Prostate gland (tissue), 2 donors: ENCODE measurements around the gene DYNLRB1.

Experiments used
- POLR2A ChIP-seq: fragments of 450-650 bp; IDR thresholded peaks from one replicate; pipeline ENCODE4 v1.6.1; 2016; ENCODE audit warnings: antibody characterized with exemption, mild to moderate bottlenecking
- POLR2AphosphoS5 ChIP-seq: sonication (generic); formaldehyde crosslinking; IDR thresholded peaks from one replicate; pipeline ENCODE4 v1.6.1; 2017; ENCODE audit warnings: antibody characterized with exemption
- TF ChIP-seq, protein P1 (sequence below), 4 experiments: fragments of 200-600 bp in 2 of 4; fragments of 450-650 bp in 2 of 4; sonication (generic) in 2 of 4; IDR thresholded peaks; 1 replicate in 3 of 4; 2 replicates in 1 of 4; pipeline ENCODE4 v1.5.1; 2016 to 2019; ENCODE audit warnings: antibody characterized with exemption in 4 of 4, mild to moderate bottlenecking in 2 of 4, moderate library complexity in 2 of 4

DNA sequence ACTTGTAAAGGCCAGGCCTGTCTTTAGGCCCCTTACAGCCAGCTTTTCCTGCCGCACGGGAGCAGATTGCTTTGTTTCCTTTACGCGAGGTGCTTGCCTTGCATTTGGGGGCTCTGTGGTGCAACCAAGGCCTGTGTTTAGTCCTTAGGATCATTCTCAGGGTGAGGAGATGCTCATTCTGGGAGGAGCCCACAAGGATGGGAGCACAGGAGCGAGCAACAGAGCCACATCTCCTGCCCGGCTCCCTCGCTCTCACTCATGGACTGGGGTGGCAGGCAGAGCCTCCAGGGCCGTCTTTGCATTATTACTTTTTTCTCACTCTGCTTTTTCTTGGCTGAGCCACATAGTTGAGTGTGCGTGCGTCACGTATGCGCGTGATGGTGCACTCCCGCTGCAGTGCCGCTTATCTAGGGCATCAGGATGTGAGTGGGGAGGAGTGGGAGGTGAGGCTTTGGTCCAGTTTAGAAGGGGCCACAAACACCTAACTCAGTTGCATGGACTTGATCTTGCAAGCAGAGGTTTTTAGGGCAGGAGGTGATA lies 19.1 kb downstream of the DYNLRB1 start:
- TF ChIP-seq, protein P1, sequence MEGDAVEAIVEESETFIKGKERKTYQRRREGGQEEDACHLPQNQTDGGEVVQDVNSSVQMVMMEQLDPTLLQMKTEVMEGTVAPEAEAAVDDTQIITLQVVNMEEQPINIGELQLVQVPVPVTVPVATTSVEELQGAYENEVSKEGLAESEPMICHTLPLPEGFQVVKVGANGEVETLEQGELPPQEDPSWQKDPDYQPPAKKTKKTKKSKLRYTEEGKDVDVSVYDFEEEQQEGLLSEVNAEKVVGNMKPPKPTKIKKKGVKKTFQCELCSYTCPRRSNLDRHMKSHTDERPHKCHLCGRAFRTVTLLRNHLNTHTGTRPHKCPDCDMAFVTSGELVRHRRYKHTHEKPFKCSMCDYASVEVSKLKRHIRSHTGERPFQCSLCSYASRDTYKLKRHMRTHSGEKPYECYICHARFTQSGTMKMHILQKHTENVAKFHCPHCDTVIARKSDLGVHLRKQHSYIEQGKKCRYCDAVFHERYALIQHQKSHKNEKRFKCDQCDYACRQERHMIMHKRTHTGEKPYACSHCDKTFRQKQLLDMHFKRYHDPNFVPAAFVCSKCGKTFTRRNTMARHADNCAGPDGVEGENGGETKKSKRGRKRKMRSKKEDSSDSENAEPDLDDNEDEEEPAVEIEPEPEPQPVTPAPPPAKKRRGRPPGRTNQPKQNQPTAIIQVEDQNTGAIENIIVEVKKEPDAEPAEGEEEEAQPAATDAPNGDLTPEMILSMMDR (IDR thresholded peaks at IDR 0.05): no peak
- TF ChIP-seq POLR2A (no peak), POLR2AphosphoS5 (no peak)
